GM12865 (cell line): ENCODE measurements around the gene SLC4A5.
"Not testable (repeated sequence)": the region's sequence is repeated elsewhere in the genome, so short reads cannot be mapped to it uniquely, and the experiment has no call there.

ENCODE experiments used
- DNase-seq: peaks from one replicate; pipeline ENCODE4 v3.0.0; 2010; ENCODE audit warnings: low read depth
- H3K4me3 ChIP-seq: 2 replicates; pipeline ENCODE4 v1.5.1; 2011; ENCODE audit warnings: mild to moderate bottlenecking, low read depth, low read length, control low read depth
- TF ChIP-seq, protein P1 (sequence below): IDR thresholded peaks from 2 replicates; pipeline ENCODE4 v1.5.1; 2011; ENCODE audit warnings: low read length, control low read depth, low read depth, inconsistent platforms; ENCODE audit not compliant: insufficient read depth; ENCODE audit errors: missing control alignments

Gene SLC4A5

DNA sequence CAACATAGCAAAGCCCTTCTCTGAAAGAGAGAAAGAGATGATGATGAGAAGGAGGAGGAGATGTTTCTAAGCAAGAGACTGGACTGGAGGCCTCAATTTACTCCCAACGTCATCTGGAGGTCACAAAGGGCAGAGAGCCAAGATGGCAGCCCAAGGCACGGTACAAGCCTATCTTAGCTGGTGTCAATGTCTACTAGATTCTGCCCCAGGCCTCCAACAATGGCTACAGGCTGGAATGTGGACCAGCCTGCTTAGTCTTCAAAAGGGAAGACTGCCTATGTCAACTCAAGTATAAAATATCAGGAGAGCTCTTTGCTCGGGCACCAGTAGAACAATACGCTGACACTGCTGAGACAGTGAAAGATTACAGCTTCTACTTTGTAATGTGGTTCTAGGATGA lies 6.7 kb upstream of the SLC4A5 start:
- TF ChIP-seq, protein P1, sequence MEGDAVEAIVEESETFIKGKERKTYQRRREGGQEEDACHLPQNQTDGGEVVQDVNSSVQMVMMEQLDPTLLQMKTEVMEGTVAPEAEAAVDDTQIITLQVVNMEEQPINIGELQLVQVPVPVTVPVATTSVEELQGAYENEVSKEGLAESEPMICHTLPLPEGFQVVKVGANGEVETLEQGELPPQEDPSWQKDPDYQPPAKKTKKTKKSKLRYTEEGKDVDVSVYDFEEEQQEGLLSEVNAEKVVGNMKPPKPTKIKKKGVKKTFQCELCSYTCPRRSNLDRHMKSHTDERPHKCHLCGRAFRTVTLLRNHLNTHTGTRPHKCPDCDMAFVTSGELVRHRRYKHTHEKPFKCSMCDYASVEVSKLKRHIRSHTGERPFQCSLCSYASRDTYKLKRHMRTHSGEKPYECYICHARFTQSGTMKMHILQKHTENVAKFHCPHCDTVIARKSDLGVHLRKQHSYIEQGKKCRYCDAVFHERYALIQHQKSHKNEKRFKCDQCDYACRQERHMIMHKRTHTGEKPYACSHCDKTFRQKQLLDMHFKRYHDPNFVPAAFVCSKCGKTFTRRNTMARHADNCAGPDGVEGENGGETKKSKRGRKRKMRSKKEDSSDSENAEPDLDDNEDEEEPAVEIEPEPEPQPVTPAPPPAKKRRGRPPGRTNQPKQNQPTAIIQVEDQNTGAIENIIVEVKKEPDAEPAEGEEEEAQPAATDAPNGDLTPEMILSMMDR = no peak
- DNase-seq = no peak

DNA sequence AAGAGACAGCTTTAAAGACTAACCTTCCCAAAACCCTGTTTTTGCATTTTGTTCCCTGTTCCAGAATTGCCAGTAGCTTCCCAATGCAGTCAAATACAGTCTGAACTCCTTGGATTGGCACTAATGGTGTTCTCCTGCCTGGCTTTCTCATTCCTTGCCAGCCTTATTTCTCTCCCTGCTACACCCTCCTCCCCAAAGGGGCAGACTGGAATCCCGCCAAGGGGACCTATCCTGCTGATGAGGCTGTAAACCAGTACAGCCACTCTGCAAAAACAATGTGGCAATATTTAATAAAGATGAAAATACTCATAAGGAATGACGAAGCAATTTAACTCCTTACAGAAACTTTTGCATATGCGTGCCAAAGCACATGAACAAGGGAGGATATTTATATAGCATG lies 4.5 kb upstream of the SLC4A5 start:
- no peak for DNase-seq
- H3K4me3 ChIP-seq = no peak overlapping the region
- TF ChIP-seq, protein P1 = no peak

More for the DNA sequence above, 6.7 kb upstream of the SLC4A5 start:
- no peak overlapping the region for H3K4me3 ChIP-seq

DNA sequence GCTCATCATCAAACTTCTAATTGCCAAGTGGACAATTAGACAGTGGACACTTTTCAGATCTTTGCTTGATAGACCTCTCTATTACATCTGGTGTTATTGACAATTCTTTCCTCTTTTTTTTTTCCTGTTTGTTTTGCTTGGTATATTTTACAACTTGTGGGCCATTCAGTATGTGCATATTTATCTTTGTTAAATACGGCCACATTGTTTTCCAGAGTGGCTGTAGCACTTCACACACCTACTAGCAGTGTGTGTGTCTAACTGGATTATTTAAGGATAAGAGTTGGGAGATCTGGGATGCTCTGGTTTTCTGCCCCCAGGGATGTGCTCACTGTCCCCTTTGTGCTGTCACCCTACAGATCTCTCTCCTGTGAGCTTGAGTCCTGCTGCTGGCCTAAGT lies 4.1 kb upstream of the SLC4A5 start:
- no peak for DNase-seq
- no peak overlapping the region for H3K4me3 ChIP-seq
- TF ChIP-seq, protein P1 = no peak

DNA sequence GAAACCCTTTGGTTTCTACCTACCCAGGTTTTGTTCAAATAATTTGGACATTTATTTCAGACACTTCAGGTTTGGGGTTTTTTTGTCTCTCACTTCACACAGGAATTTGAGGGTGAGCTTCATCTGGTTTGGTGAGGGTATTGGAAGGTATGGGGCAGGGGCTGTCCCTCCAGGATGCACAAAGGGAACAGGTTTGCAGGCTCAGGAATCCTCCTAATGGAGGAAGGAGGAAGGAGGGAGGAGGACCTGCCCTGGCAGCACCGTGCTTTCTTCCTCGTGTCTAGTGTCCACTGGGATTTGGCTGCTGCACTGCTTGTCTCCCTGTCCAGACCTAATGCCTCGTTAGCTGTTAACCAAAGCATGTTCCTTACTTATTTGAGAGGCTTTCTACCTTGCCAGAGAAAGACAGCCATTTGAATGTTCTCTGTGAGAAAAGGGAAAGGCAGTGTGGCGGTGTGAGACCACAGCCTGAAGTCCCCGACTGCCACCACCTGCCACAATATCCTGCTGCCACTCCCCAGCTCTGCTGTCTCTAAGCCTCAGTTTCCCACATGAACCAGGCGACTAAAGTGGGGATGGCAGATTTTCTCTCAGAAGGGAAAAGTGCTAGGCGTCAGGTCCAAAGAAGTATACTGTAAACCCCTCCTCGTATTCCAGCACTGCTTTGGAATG lies 2.2 kb upstream of the SLC4A5 start:
- peak; percentile 11 for DNase-seq
- TF ChIP-seq, protein P1 = no peak
- H3K4me3 ChIP-seq = no peak overlapping the region

DNA sequence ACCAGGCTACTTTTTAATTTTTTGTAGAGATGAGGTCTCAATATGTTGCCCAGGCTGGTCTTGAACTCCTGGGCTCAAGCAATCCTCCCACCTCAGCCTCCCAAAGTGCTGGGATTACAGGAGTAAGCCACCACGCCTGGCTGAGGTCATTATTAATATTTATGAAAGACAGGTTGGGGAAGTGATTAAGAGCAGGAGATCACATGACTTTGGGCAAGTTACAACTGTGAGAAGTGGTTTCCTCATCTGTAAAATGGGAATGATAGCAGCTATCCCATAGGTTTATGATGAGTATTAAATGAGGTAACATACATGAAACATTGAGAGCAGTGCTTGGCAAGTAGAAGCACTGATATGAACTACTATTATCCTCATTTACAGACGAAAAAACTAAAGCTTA lies 7.0 kb downstream of the SLC4A5 start:
- not testable (repeated sequence) for H3K4me3 ChIP-seq, DNase-seq

DNA sequence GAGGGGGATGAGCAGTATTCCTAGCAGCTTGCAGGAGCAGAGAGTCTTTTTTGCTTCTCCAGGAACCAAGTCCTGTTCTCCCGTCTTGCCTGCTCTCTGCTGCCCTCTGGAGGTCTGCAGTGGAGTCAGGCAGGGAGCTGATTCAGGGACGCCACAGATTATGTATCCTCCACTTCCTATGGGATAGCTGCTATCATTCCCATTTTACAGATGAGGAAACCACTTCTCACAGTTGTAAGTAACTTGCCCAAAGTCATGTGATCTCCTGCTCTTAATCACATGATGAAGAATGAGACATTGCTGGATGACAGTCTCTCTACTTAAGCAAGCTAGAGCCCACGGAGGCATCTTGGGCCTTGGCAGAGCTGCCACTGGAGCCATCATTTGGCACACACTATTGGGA lies 8.3 kb downstream of the SLC4A5 start:
- TF ChIP-seq, protein P1 = peak; percentile 94
- peak; percentile 78 for DNase-seq
- no peak overlapping the region for H3K4me3 ChIP-seq

DNA sequence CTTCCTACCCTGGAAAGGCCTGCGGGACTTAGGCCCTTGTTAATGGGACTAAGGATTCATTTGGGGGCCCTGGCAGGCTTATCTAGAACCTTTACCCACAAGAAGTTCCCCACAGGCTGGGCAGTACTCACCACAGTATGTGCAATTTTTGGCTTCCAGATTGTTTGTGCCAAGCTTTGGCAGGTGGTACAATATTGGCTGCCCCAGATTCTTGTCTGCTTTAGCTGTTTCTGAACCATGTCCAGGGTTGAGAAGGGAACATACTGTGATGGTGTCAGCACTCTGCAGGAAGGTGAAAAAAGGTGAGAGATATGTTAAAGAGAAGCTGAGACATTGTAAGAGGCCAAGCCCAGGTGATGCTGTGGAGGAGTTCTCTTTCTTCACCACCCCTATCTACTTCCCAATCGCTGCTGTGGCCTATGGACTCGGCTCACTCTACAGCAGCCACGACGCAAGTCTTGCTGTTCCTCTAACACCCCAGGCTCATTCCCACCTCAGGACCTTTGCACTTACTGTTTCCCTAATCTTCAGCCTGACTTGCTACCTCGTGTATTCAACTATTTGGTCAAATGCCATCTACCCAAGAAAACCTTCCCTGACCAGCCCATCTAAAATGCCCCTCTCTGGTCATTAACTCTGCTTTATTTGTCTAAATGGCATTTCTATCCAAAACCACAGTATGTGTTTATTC lies 9.2 kb downstream of the SLC4A5 start:
- no peak for DNase-seq
- H3K4me3 ChIP-seq = no peak overlapping the region
- TF ChIP-seq, protein P1 = no peak
